Measurements from ENCODE around the gene GLI3.

GLI3 gene

DNA sequence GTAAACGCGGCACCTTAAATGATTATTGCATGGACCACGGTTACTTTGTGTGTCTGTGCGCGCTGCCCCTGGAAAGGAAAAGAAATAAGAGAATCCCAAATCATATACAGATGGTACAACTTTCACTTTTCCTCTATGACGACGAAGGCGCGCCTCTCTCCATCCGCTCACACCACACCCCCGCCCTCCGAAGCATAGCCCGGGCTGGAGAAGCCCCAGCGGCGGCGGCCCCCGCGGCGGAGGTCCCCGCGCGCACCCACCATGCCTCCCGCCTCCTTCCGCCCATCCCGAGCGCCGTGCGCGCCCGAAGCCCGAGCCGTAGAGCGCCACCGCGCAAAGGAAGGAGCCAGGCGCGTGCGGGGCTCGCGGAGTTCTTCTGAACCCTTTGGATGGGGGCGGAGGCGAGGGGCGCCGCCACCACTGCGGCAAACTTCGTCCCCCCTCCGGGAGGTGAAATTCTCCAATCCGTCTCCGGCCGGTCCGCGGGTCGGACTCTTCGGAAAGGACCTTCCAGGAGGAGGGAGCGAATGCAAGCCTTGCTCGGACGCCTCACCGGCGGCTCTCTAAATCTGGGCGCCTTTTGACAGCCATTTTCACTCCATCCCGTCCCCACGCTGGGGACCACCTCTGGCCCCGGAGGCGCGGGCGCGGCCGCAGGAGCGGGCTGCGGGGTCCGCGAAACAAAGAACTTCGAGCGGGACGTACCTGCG lies 588 bp downstream of the GLI3 start:
- no peak for DNase-seq (ENCODE audit: low spot score)

- DNase-seq (ENCODE audit: low spot score), result no peak
Observed at GRCh38 chr7:42235741-42236161, 1.3 kb downstream of the GLI3 start.

- no peak for DNase-seq (ENCODE audit: low spot score)
Observed at GRCh38 chr7:42234736-42235135, 2.3 kb downstream of the GLI3 start.

GRCh38 chr7:42233695-42234331 lies 3.2 kb downstream of the GLI3 start:
- no peak for DNase-seq (ENCODE audit: low spot score)

DNA sequence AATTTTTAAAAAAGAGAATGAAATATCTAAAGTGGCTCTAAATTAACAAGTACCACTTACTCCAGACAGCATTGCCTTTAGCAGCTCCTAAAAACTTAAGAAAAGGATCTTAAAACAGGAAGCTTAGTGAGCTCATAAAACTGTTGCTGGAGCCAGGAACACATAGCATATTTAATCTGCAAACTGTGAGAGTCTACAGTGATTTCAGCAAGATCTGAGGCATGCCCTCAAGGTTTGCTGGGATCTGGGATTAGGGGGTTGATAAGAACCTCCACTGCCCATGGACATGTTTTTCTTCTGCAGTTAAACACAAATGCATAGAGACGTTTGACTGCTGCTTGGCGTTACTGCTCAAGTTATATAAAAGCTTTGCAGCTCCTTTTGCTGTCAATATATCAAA lies 3.8 kb downstream of the GLI3 start:
- no peak for DNase-seq (ENCODE audit: low spot score)

DNA sequence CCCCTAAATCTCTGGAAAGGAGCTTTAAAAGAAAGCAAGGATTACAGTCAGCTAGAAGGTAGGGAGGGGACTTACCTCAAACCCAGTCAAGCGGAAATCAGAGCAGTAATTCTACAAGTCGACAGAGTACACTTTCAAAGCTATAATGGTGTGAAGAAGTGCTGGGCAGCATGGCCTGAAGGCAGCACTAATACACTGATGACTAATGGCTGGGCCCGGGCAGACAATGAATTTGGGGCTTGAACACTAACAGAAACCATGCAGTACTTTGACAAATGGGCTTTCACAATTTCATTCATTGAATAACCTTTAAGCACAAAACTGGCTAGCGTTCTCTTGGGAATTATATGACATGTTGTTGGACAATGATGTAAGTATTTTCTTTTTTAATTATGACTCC lies 4.7 kb downstream of the GLI3 start:
- no peak for DNase-seq (ENCODE audit: low spot score)

DNA sequence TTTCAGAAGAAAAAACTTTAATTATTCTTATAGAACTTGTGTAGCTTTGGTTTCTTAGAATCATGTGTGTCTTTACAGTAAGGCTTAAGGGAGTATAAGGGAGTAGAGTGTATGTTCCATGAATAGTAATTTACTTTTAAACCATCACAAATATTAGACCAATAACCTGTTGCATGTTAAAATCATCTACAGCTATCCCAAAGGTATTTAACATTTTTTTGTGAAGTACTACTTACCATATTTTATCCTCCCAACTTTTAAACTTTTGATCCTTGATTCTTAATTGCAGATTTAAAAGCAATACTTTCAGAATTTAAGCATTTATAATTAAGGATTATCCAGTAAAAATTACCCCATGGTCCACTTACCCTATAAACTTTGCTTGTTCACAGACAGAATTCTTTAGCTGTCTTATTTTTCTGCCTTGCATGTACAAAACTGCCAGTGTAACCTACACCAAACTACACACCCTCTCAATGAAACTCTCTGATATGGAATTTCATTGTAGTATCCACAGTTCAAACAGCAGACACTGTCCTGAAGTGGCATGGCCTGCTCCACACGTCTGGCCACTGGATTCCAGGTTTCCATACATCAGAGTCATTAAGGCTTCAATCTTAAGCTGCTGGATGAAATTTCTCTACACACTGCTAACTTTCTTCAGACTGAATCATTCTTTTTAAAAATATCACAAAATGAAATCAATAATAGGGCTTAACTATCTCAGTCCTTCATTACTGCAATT lies 5.8 kb downstream of the GLI3 start:
- DNase-seq (ENCODE audit: low spot score), result no peak

DNA sequence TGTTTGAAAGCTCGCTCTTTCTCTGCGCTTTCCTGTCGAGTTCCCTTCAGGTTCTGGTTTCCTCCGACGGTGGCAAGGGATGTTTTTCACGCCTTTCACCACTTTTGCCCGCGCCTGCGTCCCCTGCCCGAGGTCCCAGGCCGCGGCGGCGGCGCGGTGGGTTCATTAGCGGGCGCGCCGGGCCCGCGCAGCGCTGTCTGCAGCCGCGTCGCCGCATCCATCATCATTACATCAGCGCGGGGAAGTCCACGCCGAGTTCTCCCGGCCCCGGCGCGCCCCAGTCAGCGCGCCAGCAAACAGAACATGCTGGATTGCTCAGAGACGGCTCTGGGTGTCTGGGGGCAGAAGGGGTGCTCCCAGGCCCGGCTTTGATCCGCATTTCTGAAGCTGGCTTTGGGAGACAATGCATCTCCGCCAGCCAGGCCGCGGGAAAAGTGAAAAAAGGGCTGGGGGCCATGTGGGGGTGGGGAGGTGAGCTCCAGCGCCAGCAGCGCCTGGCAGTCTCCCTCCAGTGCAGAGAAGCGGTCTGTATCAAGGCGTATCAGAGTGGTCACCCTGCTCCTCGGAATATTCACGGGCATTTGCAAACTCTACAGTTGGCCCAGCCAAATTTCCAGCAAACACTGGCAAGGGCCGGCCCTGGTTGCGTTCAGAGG lies 8.9 kb downstream of the GLI3 start:
- DNase-seq (ENCODE audit: low spot score), result peak; percentile 21

GRCh38 chr7:42227541-42227935 lies 9.5 kb downstream of the GLI3 start:
- DNase-seq (ENCODE audit: low spot score), result no peak

DNA sequence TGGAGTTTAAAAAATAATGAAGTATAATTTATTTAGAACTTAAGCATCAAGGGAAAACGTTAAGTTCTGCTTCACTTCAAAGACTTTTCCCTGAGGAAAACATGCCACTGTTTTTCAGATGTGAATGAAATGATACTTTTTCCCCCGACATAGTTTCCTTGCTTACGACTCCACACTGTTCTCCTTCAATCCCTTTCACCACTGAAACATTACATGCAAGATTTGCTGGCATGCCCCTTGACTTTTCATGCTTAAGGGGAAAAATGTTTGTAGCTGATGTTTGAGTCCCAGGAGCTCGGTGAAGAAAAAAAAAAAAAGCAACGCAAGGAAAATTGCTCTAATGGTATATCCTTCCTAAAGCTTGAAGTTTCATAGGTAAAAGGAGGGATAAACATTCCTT lies 10.0 kb downstream of the GLI3 start:
- DNase-seq (ENCODE audit: low spot score), result no peak

DNA sequence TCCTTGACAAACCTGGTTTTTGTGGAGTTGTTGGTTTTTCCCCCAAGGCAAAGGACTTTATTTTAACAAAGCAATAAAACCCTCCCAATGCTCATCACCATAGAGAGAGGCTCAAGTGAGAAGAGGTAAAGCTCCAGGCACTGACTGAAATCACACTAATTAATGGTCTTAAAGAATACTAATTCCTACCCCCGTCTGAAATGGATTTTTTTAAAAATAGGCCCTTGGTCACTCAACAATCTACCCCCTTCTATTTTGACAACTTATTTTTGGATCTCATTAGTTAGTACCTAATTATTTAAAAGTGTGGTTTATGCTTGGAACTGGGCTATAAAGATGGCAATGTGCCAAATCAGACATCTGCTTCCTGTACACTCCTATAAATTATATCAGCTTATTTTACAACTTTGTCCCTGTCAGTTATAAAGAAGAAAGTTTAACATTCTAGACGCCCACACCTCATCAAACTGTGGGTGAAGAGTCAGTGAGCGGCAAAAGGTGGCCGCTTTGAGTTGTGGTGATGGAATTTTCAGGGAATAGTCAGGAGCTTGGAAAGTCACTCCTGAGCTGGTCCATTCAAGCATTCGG lies 10.6 kb downstream of the GLI3 start:
- DNase-seq (ENCODE audit: low spot score), result no peak

- no peak for DNase-seq (ENCODE audit: low spot score)
Observed at GRCh38 chr7:42224391-42225003, 12.5 kb downstream of the GLI3 start.

DNA sequence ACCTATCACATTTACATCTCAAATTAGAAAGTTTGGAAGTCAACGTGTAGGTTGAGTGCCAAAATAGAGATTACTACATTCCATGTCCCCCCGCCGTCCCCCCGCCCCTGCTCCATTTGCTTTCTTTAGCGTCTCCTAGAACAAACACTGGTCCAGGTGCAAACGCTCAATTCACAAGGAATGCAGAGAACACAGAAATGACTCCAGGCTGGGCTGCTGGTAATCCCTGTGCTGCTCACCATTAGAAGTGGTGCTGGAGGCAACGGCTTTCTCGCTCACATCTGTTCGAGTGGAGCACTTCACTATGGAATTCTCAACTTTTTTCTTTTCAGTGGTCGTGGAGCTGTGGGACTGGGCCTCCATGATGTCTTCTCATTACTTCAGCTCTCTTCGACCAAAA lies 14.1 kb downstream of the GLI3 start:
- no peak for DNase-seq (ENCODE audit: low spot score)

GRCh38 chr7:42222125-42222524 lies 14.9 kb downstream of the GLI3 start:
- DNase-seq (ENCODE audit: low spot score), result no peak

GRCh38 chr7:42221304-42221703 lies 15.7 kb downstream of the GLI3 start:
- no peak for DNase-seq (ENCODE audit: low spot score)

DNA sequence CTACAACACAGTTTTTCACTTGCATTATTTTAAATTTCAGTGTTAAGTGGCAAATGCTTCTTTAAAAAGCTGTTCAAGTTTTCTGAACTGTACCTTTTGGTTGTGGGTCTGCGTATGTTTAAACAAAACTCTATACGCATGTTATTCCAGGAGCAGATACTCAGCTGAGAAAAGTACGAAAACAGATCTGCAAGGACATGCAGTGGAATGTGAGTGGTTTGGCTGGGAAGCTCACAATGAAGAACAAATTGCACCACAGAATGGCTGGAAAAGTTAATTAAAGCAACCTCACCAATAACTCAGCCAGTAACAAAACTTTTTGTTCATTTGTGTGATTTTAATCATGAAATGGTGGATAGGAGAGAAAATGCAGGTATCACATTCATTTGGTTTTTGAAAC lies 17.6 kb downstream of the GLI3 start:
- no peak for DNase-seq (ENCODE audit: low spot score)

DNA sequence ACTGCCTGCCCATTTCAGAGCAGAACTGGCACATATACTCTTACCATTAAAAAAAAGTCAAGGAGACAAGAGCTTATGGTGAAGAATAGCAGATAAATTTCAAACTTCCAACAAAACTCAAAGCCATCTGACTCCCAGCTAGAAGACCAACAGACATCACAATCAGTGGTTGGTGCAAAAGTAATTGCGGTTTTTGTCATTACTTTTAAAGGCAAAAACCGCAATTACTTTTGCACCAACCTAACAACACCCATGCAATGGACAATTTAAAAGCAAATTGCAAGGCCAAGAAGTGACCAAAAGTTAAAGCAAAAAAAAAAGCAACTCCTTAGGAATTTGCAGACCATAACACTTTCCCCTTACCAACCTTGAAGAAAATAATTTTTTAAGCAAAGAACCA lies 18.8 kb downstream of the GLI3 start:
- DNase-seq (ENCODE audit: low spot score), result no peak

- DNase-seq (ENCODE audit: low spot score), result no peak
Observed at GRCh38 chr7:42217548-42217947, 19.5 kb downstream of the GLI3 start.

- DNase-seq (ENCODE audit: low spot score), result no peak
Observed at GRCh38 chr7:42217053-42217452, 20.0 kb downstream of the GLI3 start.

DNA sequence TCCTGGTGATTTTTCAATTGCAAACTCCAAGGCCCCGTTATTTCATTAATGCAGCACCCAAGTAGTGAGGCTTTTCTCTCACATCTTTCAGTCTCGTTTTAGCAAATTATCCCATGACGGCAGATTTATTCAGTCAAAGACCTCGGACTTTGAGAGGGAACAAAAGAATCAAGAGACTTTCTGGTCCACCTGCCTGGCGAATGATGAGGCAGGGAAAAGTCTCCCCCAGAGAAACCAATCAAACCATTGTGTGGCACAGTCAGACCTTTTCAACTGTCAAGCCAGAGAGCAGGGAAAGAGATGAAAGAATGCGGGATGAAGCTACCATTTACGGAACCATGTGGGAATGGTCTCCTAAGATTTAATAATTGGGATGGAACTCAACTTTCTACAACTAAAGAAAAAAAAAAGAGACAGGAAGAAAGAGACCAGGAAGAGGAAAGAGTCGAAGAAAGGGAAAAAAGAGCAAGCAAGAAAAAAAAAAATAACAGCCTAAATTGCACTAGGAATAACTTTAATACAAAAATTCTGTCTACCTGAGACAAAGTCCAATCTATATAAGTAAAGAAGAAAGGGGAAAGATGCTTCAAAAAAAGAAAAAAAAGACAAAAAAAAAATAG lies 22.8 kb downstream of the GLI3 start:
- no peak for DNase-seq (ENCODE audit: low spot score)

GRCh38 chr7:42213093-42213492 lies 23.9 kb downstream of the GLI3 start:
- no peak for DNase-seq (ENCODE audit: low spot score)

All from globus pallidus (tissue), 1 donor.